PC-3 (cell line): ENCODE measurements around the gene TPD52L1.

ENCODE experiments used
- EZH2 ChIP-seq: fragments of 300-600 bp; sonication (generic); IDR thresholded peaks from one replicate; pipeline ENCODE4 v1.6.1; 2017; ENCODE audit warnings: antibody characterized with exemption, mild to moderate bottlenecking, low read length; ENCODE audit not compliant: unreplicated experiment
- TF ChIP-seq, protein P1 (sequence below): fragments of 300-600 bp; sonication (generic); conservative IDR thresholded peaks from 2 replicates; pipeline ENCODE4 v1.5.1; 2017; ENCODE audit warnings: antibody characterized with exemption, low read depth, mild to moderate bottlenecking, low read length

DNA sequence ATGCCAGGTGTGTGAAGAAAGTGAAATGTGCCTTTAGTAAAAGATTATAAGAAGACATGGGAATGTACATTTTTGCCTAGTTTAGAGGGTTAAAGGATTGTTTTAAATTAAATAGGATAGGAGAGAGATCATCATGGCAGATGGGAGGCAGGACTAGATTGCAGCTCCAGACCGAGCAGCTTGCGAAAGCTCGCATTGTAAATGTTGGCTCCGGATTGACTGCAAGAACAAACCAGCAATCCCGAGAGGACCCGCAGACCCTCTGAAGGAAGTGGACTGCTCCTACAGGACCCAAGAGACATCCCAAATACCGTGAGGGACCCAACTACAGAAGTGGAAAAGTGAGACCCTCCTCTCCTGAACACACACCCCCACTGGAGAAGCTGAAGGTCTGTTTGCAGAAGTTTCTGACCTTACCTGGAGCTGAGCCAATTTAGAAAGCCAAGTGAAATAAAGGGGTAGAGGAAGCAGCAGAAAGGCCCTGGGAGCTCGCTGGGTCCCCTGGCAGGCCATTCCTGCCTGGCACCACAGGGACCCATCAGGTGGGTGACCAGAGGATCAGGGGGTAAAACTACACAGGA lies 30.0 kb upstream of the TPD52L1 start:
- TF ChIP-seq, protein P1, sequence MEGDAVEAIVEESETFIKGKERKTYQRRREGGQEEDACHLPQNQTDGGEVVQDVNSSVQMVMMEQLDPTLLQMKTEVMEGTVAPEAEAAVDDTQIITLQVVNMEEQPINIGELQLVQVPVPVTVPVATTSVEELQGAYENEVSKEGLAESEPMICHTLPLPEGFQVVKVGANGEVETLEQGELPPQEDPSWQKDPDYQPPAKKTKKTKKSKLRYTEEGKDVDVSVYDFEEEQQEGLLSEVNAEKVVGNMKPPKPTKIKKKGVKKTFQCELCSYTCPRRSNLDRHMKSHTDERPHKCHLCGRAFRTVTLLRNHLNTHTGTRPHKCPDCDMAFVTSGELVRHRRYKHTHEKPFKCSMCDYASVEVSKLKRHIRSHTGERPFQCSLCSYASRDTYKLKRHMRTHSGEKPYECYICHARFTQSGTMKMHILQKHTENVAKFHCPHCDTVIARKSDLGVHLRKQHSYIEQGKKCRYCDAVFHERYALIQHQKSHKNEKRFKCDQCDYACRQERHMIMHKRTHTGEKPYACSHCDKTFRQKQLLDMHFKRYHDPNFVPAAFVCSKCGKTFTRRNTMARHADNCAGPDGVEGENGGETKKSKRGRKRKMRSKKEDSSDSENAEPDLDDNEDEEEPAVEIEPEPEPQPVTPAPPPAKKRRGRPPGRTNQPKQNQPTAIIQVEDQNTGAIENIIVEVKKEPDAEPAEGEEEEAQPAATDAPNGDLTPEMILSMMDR, result no peak
- TF ChIP-seq EZH2, result no peak
